Tibial nerve (tissue), 4 donors: ENCODE data around the gene CHN2.

Source experiments
- CTCF ChIP-seq, 5 experiments: fragments of 200-600 bp in 3 of 5; fragments of 450-650 bp in 2 of 5; sonication (generic) in 3 of 5; IDR thresholded peaks; one replicate each; pipeline ENCODE4 v1.5.1; 2016 to 2019; ENCODE audit warnings: antibody characterized with exemption in 5 of 5, mild to moderate bottlenecking in 3 of 5, moderate library complexity in 2 of 5
- EP300 ChIP-seq, 2 donors: sonication (generic); formaldehyde crosslinking; IDR thresholded peaks; one replicate each; pipeline ENCODE4 v1.6.1; 2017; ENCODE audit warnings: antibody characterized with exemption in 2 of 2, mild to moderate bottlenecking in 1 of 2

GRCh38 chr7:29185613-29186012 lies 9.0 kb upstream of the CHN2 start:
- TF ChIP-seq EP300 (IDR thresholded peaks at IDR 0.05) (no peak), CTCF (IDR thresholded peaks at IDR 0.05) (no peak)
